GM19351 (cell line): Measurements from ENCODE around the gene LAMP1.
"Not testable (repeated sequence)": the region's sequence is repeated elsewhere in the genome, so short reads cannot be mapped to it uniquely, and the experiment has no call there.

Experiments used
- ATAC-seq: cut with Tn5 transposase; IDR thresholded peaks from one replicate; pipeline ENCODE4 v1.9.1; 2021; ENCODE audit warnings: mild to moderate bottlenecking, moderate library complexity; ENCODE audit not compliant: unreplicated experiment

Gene LAMP1

GRCh38 chr13:113354831-113355610, 58.0 kb downstream of the LAMP1 start:
- ATAC-seq: no peak

- no peak for ATAC-seq
These were observed 58.6 kb downstream of the LAMP1 start for GRCh38 chr13:113355621-113356020.

GRCh38 chr13:113356596-113356995, 59.6 kb downstream of the LAMP1 start:
- ATAC-seq: no peak

- ATAC-seq: no peak
These were observed 60.5 kb downstream of the LAMP1 start for GRCh38 chr13:113357529-113357928.

- ATAC-seq: no peak
These were observed 61.7 kb downstream of the LAMP1 start for GRCh38 chr13:113358653-113359190.

- no peak for ATAC-seq
These were observed 62.5 kb downstream of the LAMP1 start for GRCh38 chr13:113359571-113359970.

GRCh38 chr13:113360446-113360845, 63.4 kb downstream of the LAMP1 start:
- ATAC-seq: no peak

GRCh38 chr13:113361406-113361805, 64.4 kb downstream of the LAMP1 start:
- no peak for ATAC-seq

GRCh38 chr13:113364311-113364889, 67.4 kb downstream of the LAMP1 start:
- no peak for ATAC-seq

GRCh38 chr13:113364901-113365582, 68.0 kb downstream of the LAMP1 start:
- no peak for ATAC-seq

GRCh38 chr13:113365583-113365970, 68.5 kb downstream of the LAMP1 start:
- no peak for ATAC-seq

GRCh38 chr13:113365971-113366588, 69.0 kb downstream of the LAMP1 start:
- ATAC-seq: no peak

GRCh38 chr13:113367020-113367560, 70.1 kb downstream of the LAMP1 start:
- no peak for ATAC-seq

GRCh38 chr13:113367771-113368170, 70.7 kb downstream of the LAMP1 start:
- no peak for ATAC-seq

GRCh38 chr13:113368353-113368752, 71.3 kb downstream of the LAMP1 start:
- ATAC-seq: not testable (repeated sequence)

- ATAC-seq: no peak
These were observed 72.2 kb downstream of the LAMP1 start for GRCh38 chr13:113369189-113369588.

- no peak for ATAC-seq
These were observed 72.8 kb downstream of the LAMP1 start for GRCh38 chr13:113369881-113370280.

- no peak for ATAC-seq
These were observed 74.0 kb downstream of the LAMP1 start for GRCh38 chr13:113371061-113371460.

- not testable (repeated sequence) for ATAC-seq
These were observed 74.7 kb downstream of the LAMP1 start for GRCh38 chr13:113371701-113372100.
